ENCODE data around the gene PROB1.

DNA sequence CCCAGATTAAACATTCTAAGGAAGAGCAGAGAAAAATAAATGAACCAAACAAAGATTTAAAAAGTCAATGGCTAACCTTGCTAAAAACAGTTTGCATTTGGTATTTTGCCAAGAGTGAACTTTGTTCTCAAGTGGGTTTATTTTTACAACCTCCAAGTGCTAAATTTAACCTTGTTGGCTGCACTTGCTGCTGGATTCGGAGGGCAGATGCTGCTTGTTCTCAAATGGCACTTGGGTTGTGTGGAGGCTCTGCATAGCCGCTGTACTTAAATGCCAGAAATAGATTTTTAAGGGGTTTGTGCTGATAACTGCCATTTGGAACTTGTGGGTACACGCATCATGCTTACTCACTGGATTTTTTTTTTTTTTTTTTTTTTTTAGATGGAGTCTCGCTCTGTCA lies 22.3 kb upstream of the PROB1 start:
- TF ChIP-seq EZH2phosphoT487 (IDR thresholded peaks at IDR 0.05; ENCODE audit: insufficient read depth, low read depth) (no peak), EZH2 (IDR thresholded peaks at IDR 0.05; ENCODE audit: insufficient read depth, poor library complexity, severe bottlenecking) (no peak)
